H9 (cell line): Measurements from ENCODE around the gene SLC49A4. TPM values are rescaled to one million over a fixed set of nuclear protein-coding genes. Genes with fewer than 3 reads are reported as not detected.

Source experiments
- DNase-seq: peaks from one replicate; pipeline ENCODE4 v3.0.0-alpha.2; 2017
- H2AFZ ChIP-seq: one replicate; pipeline ENCODE4 v1.6.1; 2013; ENCODE audit warnings: mild to moderate bottlenecking, low read length, control low read depth, moderate library complexity
- H2AK5ac ChIP-seq: 2 replicates; pipeline ENCODE4 v1.6.1; 2013; ENCODE audit warnings: low read length, control low read depth, mixed read lengths; ENCODE audit not compliant: insufficient read length
- H2BK120ac ChIP-seq: one replicate; pipeline ENCODE4 v1.6.1; 2013; ENCODE audit warnings: low read depth, mild to moderate bottlenecking, low read length, control low read depth, inconsistent platforms; ENCODE audit not compliant: poor library complexity, severe bottlenecking
- H2BK12ac ChIP-seq: 2 replicates; pipeline ENCODE4 v1.6.1; 2013; ENCODE audit warnings: low read length, control low read depth, mixed read lengths, low read depth; ENCODE audit not compliant: insufficient read length
- H2BK15ac ChIP-seq: 2 replicates; pipeline ENCODE4 v1.6.1; 2013; ENCODE audit warnings: low read depth, low read length, control low read depth
- H2BK20ac ChIP-seq: one replicate; pipeline ENCODE4 v1.6.1; 2013; ENCODE audit warnings: low read depth, mild to moderate bottlenecking, low read length, control low read depth, inconsistent platforms; ENCODE audit not compliant: poor library complexity, severe bottlenecking
- H2BK5ac ChIP-seq: 2 replicates; pipeline ENCODE4 v1.6.1; 2013; ENCODE audit warnings: low read length, control low read depth, mixed read lengths; ENCODE audit not compliant: insufficient read length
- H3K14ac ChIP-seq: 2 replicates; pipeline ENCODE4 v1.6.1; 2013; ENCODE audit warnings: low read length, control low read depth; ENCODE audit not compliant: insufficient read depth
- H3K18ac ChIP-seq: 2 replicates; pipeline ENCODE4 v1.6.1; 2013; ENCODE audit warnings: low read depth, mild to moderate bottlenecking, mixed read lengths, low read length, control low read depth; ENCODE audit not compliant: insufficient read length
- H3K23ac ChIP-seq: 2 replicates; pipeline ENCODE4 v1.6.1; 2013; ENCODE audit warnings: low read length, control low read depth, mixed read lengths, low read depth; ENCODE audit not compliant: insufficient read length
- H3K23me2 ChIP-seq: 2 replicates; pipeline ENCODE4 v1.6.1; 2013; ENCODE audit warnings: low read depth, mild to moderate bottlenecking, mixed read lengths, low read length, control low read depth; ENCODE audit not compliant: insufficient read length, poor library complexity, severe bottlenecking
- H3K27ac ChIP-seq: 2 replicates; pipeline ENCODE4 v1.5.1; 2013; ENCODE audit warnings: low read length, control low read depth, mixed read lengths, low read depth; ENCODE audit not compliant: insufficient read length
- H3K27me3 ChIP-seq: 2 replicates; pipeline ENCODE4 v1.6.1; 2013; ENCODE audit warnings: low read length, control low read depth, inconsistent platforms; ENCODE audit not compliant: insufficient read depth
- H3K4ac ChIP-seq: 2 replicates; pipeline ENCODE4 v1.6.1; 2013; ENCODE audit warnings: low read depth, mild to moderate bottlenecking, control low read depth, inconsistent platforms, low read length, moderate library complexity
- H3K4me1 ChIP-seq: 2 replicates; pipeline ENCODE4 v1.6.1; 2013; ENCODE audit warnings: low read length, control low read depth, inconsistent platforms; ENCODE audit not compliant: insufficient read depth
- H3K4me2 ChIP-seq: 2 replicates; pipeline ENCODE4 v1.6.1; 2013; ENCODE audit warnings: low read length, control low read depth, mixed read lengths; ENCODE audit not compliant: insufficient read length, insufficient read depth
- H3K56ac ChIP-seq: 2 replicates; pipeline ENCODE4 v1.6.1; 2013; ENCODE audit warnings: low read depth, mild to moderate bottlenecking, mixed read lengths, low read length, control low read depth; ENCODE audit not compliant: insufficient read length
- H3K79me1 ChIP-seq: 2 replicates; pipeline ENCODE4 v1.6.1; 2013; ENCODE audit warnings: low read depth, mild to moderate bottlenecking, moderate library complexity, low read length, control low read depth, inconsistent platforms; ENCODE audit not compliant: insufficient read depth, poor library complexity, severe bottlenecking
- H3K79me2 ChIP-seq: 2 replicates; pipeline ENCODE4 v1.6.1; 2013; ENCODE audit warnings: low read length, control low read depth, inconsistent platforms; ENCODE audit not compliant: insufficient read depth
- H3K9ac ChIP-seq: 2 replicates; pipeline ENCODE4 v1.6.1; 2013; ENCODE audit warnings: low read length, control low read depth, mixed read lengths; ENCODE audit not compliant: insufficient read length; ENCODE audit errors: extremely low read depth
- H3K9me3 ChIP-seq: one replicate; pipeline ENCODE4 v1.6.1; 2013; ENCODE audit warnings: low read depth, low read length, inconsistent platforms; ENCODE audit not compliant: control insufficient read depth
- H3T11ph ChIP-seq: one replicate; pipeline ENCODE4 v1.6.1; 2013; ENCODE audit warnings: mild to moderate bottlenecking, low read length, control low read depth, inconsistent platforms
- H4K20me1 ChIP-seq: one replicate; pipeline ENCODE4 v1.6.1; 2013; ENCODE audit not compliant: control insufficient read depth, insufficient read length, insufficient read depth
- H4K5ac ChIP-seq: 2 replicates; pipeline ENCODE4 v1.6.1; 2013; ENCODE audit warnings: low read depth, mild to moderate bottlenecking, mixed read lengths, low read length, control low read depth; ENCODE audit not compliant: insufficient read length
- H4K8ac ChIP-seq: replicated peaks from 2 replicates; pipeline ENCODE4 v1.6.1; 2013; ENCODE audit warnings: low read length, control low read depth, mixed read lengths, low read depth; ENCODE audit not compliant: insufficient read length
- H4K91ac ChIP-seq: 2 replicates; pipeline ENCODE4 v1.6.1; 2013; ENCODE audit warnings: low read depth, mild to moderate bottlenecking, moderate library complexity, mixed read lengths, low read length, control low read depth; ENCODE audit not compliant: insufficient read length
- H3K27ac Mint-ChIP-seq, 3 experiments: 2 replicates in 2 of 3; 3 replicates in 1 of 3; pipeline ENCODE4 v1.8.0; 2020 to 2021; ENCODE audit warnings: mixed read lengths in 3 of 3, mild to moderate bottlenecking in 1 of 3, moderate library complexity in 1 of 3
- H3K27me3 Mint-ChIP-seq: 2 replicates; pipeline ENCODE4 v1.8.0; 2021; ENCODE audit warnings: low read depth, mild to moderate bottlenecking, moderate library complexity, mixed read lengths
- H3K36me3 Mint-ChIP-seq, 3 experiments: 2 replicates in 2 of 3; 3 replicates in 1 of 3; pipeline ENCODE4 v1.8.0; 2020 to 2021; ENCODE audit warnings: low read depth in 3 of 3, mixed read lengths in 3 of 3; ENCODE audit not compliant: insufficient read depth in 1 of 3
- H3K4me1 Mint-ChIP-seq, 2 experiments: 2 replicates each; pipeline ENCODE4 v1.8.0; 2020; ENCODE audit warnings: mixed read lengths in 2 of 2
- H3K4me3 Mint-ChIP-seq, 2 experiments: 2 replicates in 1 of 2; 3 replicates in 1 of 2; pipeline ENCODE4 v1.8.0; 2020 to 2021; ENCODE audit warnings: mild to moderate bottlenecking in 2 of 2, mixed read lengths in 2 of 2, moderate library complexity in 1 of 2
- H3K9me3 Mint-ChIP-seq, 2 experiments: 2 replicates in 1 of 2; 3 replicates in 1 of 2; pipeline ENCODE4 v1.8.0; 2020; ENCODE audit warnings: mild to moderate bottlenecking in 2 of 2, mixed read lengths in 2 of 2, moderate library complexity in 1 of 2
- WGBS: extraction: QIAGEN DNeasy Blood & Tissue Kit; methylation state at CpG from one replicate; pipeline ENCODE4 v1.1.7; 2013; ENCODE audit warnings: missing lambda C conversion rate, low lambda C conversion rate, mixed read lengths; ENCODE audit not compliant: insufficient read length; ENCODE audit errors: extremely low coverage; 5-methylcytosine and 5-hydroxymethylcytosine counted together
- total RNA-seq: library from RNA; stranded (reverse); gene quantifications from 2 replicates; pipeline ENCODE4 v1.2.1, GENCODE V29; 2021
- TF ChIP-seq, protein P1 (sequence below): fragments of 200-600 bp; sonication (generic); conservative IDR thresholded peaks from 3 replicates; pipeline ENCODE4 v1.8.0; 2021; ENCODE audit warnings: antibody characterized with exemption, mild to moderate bottlenecking

Gene SLC49A4
- total RNA-seq, 1 experiment from 2014 or later, result 10.7 TPM

DNA sequence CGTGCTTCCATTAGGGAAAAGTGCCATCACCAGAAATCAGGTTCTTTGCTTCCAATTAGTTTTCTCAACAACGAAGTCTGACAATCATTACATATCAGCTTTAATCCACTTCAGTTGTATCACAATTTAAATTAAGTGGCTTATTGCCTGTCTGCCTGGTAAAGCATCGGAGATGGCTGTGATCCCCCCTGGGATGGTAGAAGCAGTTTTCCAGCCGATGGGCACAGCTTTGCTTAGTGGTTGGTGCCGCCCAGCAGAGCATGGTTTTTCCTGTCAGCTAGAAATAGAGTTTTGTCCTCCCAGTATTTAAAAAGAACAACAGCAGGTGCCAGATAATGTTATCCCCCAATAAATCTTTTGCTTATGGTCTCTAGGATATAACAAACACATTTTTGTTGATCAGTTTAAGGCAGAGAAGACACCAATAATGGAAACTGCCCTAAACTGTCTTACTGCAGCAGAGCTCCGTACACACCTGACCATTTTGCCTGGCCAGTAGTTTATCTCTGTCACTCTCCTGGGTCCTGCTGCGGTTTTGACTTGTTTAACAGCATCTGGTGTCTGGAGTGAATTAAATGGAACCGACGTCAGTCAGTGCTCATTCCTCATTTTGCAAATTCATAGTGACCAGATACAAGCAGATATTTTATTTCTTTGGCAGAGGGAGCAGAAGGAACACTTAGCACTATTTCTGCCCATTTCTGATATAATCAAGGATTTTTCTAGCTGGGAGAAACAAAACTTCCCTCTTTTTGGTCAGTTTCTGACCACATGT, 79.1 kb downstream of the SLC49A4 start:
- no CpG with 5 or more reads among the region's 9 CpGs for whole genome bisulfite sequencing
- Histone ChIP-seq H4K8ac (no peak overlapping the region), H2AFZ (no peak overlapping the region), H3K23ac (no peak overlapping the region), H3K79me1 (no peaks in the 10 kb centered on the region), H3K79me2 (no peaks in the 10 kb centered on the region), H4K91ac (no peak overlapping the region), H3K18ac (no peak overlapping the region), H3K9ac (no peak overlapping the region), H2BK120ac (no peak overlapping the region), H3K4me1 (no peaks in the 10 kb centered on the region), H3K23me2 (no peaks in the 10 kb centered on the region), H2AK5ac (no peak overlapping the region), H4K5ac (no peak overlapping the region), H4K20me1 (no peaks in the 10 kb centered on the region), H2BK15ac (no peak overlapping the region), H2BK5ac (no peak overlapping the region), H3T11ph (no peak overlapping the region), H3K4me2 (no peak overlapping the region), H3K27me3 (no peaks in the 10 kb centered on the region), H2BK12ac (no peak overlapping the region), H3K27ac (no peak overlapping the region), H3K56ac (no peak overlapping the region), H2BK20ac (no peak overlapping the region), H3K9me3 (no peaks in the 10 kb centered on the region), H3K4ac (no peak overlapping the region), H3K14ac (no peak overlapping the region)
- DNase-seq, result no peak
- Mint-ChIP-seq H3K4me3 (no peak overlapping the region), H3K36me3 (no peaks in the 10 kb centered on the region), H3K27me3 (no peaks in the 10 kb centered on the region; the same call in 1 of the 2 replicates), H3K27ac (no peak overlapping the region; a peak in 1 of 7 replicates), H3K9me3 (no peaks in the 10 kb centered on the region), H3K4me1 (peaks cover 8 to 11% of the 10 kb centered on the region in 2 experiments)
- TF ChIP-seq, protein P1, sequence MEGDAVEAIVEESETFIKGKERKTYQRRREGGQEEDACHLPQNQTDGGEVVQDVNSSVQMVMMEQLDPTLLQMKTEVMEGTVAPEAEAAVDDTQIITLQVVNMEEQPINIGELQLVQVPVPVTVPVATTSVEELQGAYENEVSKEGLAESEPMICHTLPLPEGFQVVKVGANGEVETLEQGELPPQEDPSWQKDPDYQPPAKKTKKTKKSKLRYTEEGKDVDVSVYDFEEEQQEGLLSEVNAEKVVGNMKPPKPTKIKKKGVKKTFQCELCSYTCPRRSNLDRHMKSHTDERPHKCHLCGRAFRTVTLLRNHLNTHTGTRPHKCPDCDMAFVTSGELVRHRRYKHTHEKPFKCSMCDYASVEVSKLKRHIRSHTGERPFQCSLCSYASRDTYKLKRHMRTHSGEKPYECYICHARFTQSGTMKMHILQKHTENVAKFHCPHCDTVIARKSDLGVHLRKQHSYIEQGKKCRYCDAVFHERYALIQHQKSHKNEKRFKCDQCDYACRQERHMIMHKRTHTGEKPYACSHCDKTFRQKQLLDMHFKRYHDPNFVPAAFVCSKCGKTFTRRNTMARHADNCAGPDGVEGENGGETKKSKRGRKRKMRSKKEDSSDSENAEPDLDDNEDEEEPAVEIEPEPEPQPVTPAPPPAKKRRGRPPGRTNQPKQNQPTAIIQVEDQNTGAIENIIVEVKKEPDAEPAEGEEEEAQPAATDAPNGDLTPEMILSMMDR, result no peak
